Loucy (cell line): ENCODE data around the gene NUDT10.
"Not testable (repeated sequence)": the region's sequence is repeated elsewhere in the genome, so short reads cannot be mapped to it uniquely, and the experiment has no call there.

Experiments
- H2AFZ ChIP-seq: fragments of 200-600 bp; sonication (generic); 2 replicates; pipeline ENCODE4 v1.6.0; 2016; ENCODE audit warnings: antibody characterized with exemption, mild to moderate bottlenecking, low read length, moderate library complexity
- H3F3A ChIP-seq: fragments of 200-600 bp; 2 replicates; pipeline ENCODE4 v1.6.0; 2016; ENCODE audit warnings: antibody characterized with exemption, low read depth, mild to moderate bottlenecking
- H3K27me3 ChIP-seq: fragments of 200-600 bp; sonication (generic); 2 replicates; pipeline ENCODE4 v1.6.1; 2014; ENCODE audit warnings: low read length, mild to moderate bottlenecking; ENCODE audit not compliant: insufficient read depth, poor library complexity, severe bottlenecking
- H3K36me3 ChIP-seq: fragments of 200-600 bp; sonication (generic); 2 replicates; pipeline ENCODE4 v1.6.1; 2016; ENCODE audit warnings: low read length; ENCODE audit not compliant: insufficient read depth
- H3K4me1 ChIP-seq: fragments of 200-600 bp; sonication (generic); 2 replicates; pipeline ENCODE4 v1.5.1; 2014; ENCODE audit warnings: low read length, mild to moderate bottlenecking; ENCODE audit not compliant: insufficient read depth, poor library complexity, severe bottlenecking
- H3K4me2 ChIP-seq: fragments of 200-600 bp; sonication (generic); 2 replicates; pipeline ENCODE4 v1.6.0; 2014; ENCODE audit warnings: antibody characterized with exemption, low read length, low read depth, mild to moderate bottlenecking; ENCODE audit not compliant: poor library complexity, severe bottlenecking
- H3K4me3 ChIP-seq: fragments of 200-600 bp; sonication (generic); 2 replicates; pipeline ENCODE4 v1.5.1; 2014; ENCODE audit warnings: low read length, mild to moderate bottlenecking, mixed read lengths; ENCODE audit not compliant: poor library complexity, severe bottlenecking
- H3K79me2 ChIP-seq: fragments of 200-600 bp; sonication (generic); 2 replicates; pipeline ENCODE4 v1.6.1; 2014; ENCODE audit warnings: low read length; ENCODE audit not compliant: insufficient read depth
- H3K9ac ChIP-seq: fragments of 200-600 bp; sonication (generic); 2 replicates; pipeline ENCODE4 v1.6.0; 2014; ENCODE audit warnings: mild to moderate bottlenecking, low read depth, low read length, moderate library complexity; ENCODE audit not compliant: poor library complexity, severe bottlenecking
- H3K9me2 ChIP-seq: fragments of 200-600 bp; sonication (generic); replicated peaks from 2 replicates; pipeline ENCODE4 v1.6.1; 2016; ENCODE audit warnings: low read depth, low read length, mixed read lengths
- H3K9me3 ChIP-seq: fragments of 200-600 bp; sonication (generic); 2 replicates; pipeline ENCODE4 v1.6.1; 2014; ENCODE audit warnings: mild to moderate bottlenecking, antibody characterized with exemption, low read length, low read depth; ENCODE audit not compliant: insufficient read depth
- H4K20me1 ChIP-seq: fragments of 200-600 bp; sonication (generic); 2 replicates; pipeline ENCODE4 v1.6.0; 2014; ENCODE audit warnings: antibody characterized with exemption, low read length, mild to moderate bottlenecking; ENCODE audit not compliant: insufficient read depth, poor library complexity, severe bottlenecking
- CTCF ChIP-seq: fragments of 200-600 bp; sonication (generic); conservative IDR thresholded peaks from 2 replicates; pipeline ENCODE4 v1.5.1; 2014; ENCODE audit warnings: mild to moderate bottlenecking, antibody characterized with exemption, low read length
- EZH2phosphoT487 ChIP-seq: fragments of 200-600 bp; IDR thresholded peaks from 2 replicates; pipeline ENCODE4 v1.6.1; 2018; ENCODE audit warnings: antibody characterized with exemption, mild to moderate bottlenecking, moderate library complexity, borderline replicate concordance

The NUDT10 gene

GRCh38 chrX:51316271-51316670 is 16.4 kb upstream of the NUDT10 start:
- Histone ChIP-seq H3K4me1 (no peaks in the 10 kb centered on the region), H3K27me3 (no peaks in the 10 kb centered on the region), H2AFZ (no peak overlapping the region), H3K9me2 (no peaks in the 10 kb centered on the region), H3K79me2 (no peaks in the 10 kb centered on the region), H3K4me2 (no peak overlapping the region), H3K9me3 (no peaks in the 10 kb centered on the region), H3K9ac (no peak overlapping the region), H3K36me3 (no peaks in the 10 kb centered on the region), H3K4me3 (no peak overlapping the region), H3F3A (no peaks in the 10 kb centered on the region), H4K20me1 (no peaks in the 10 kb centered on the region)
- TF ChIP-seq CTCF, result no peak
- no peak for TF ChIP-seq EZH2phosphoT487

- H3K4me1 ChIP-seq, H3K9me2 ChIP-seq, H3F3A ChIP-seq, H4K20me1 ChIP-seq, H3K36me3 ChIP-seq, H3K79me2 ChIP-seq, H3K4me3 ChIP-seq, H2AFZ ChIP-seq, H3K27me3 ChIP-seq, H3K9me3 ChIP-seq, H3K9ac ChIP-seq, H3K4me2 ChIP-seq: not testable (repeated sequence)
Observed at GRCh38 chrX:51332943-51333785, 542 bp downstream of the NUDT10 start.

- TF ChIP-seq CTCF, result no peak
- no peaks in the 10 kb centered on the region for H3K4me1 ChIP-seq
Observed at GRCh38 chrX:51334276-51334675, 1.7 kb downstream of the NUDT10 start.

GRCh38 chrX:51336584-51336983 is 4.0 kb downstream of the NUDT10 start:
- TF ChIP-seq CTCF (peak; percentile 29; the same call in 1 of the 2 replicates), EZH2phosphoT487 (no peak)

More at GRCh38 chrX:51334276-51334675, 1.7 kb downstream of the NUDT10 start:
- Histone ChIP-seq H2AFZ (no peak overlapping the region), H3K36me3 (no peaks in the 10 kb centered on the region), H4K20me1 (no peaks in the 10 kb centered on the region), H3K9ac (no peak overlapping the region), H3K9me2 (no peaks in the 10 kb centered on the region), H3K27me3 (no peaks in the 10 kb centered on the region), H3K79me2 (no peaks in the 10 kb centered on the region), H3K4me3 (no peak overlapping the region), H3F3A (no peaks in the 10 kb centered on the region), H3K9me3 (no peaks in the 10 kb centered on the region), H3K4me2 (no peak overlapping the region)

More at GRCh38 chrX:51336584-51336983, 4.0 kb downstream of the NUDT10 start:
- Histone ChIP-seq H3K4me1 (no peaks in the 10 kb centered on the region), H2AFZ (no peak overlapping the region), H3F3A (no peaks in the 10 kb centered on the region), H3K79me2 (no peaks in the 10 kb centered on the region), H3K9ac (no peak overlapping the region), H3K4me3 (no peak overlapping the region), H3K27me3 (no peaks in the 10 kb centered on the region), H3K4me2 (no peak overlapping the region), H3K9me2 (no peaks in the 10 kb centered on the region), H4K20me1 (no peaks in the 10 kb centered on the region), H3K36me3 (no peaks in the 10 kb centered on the region), H3K9me3 (no peaks in the 10 kb centered on the region)
